Stimulated activated memory B cell treated with anti-CD40 and anti-IgM and Interleukin-4, amounts not matched to agents 10 μg/mL and 1 μg/mL and 100 μg/mL, for 72 hours (primary cell): ENCODE measurements around the gene DIPK1A.
"Not testable (repeated sequence)": the region's sequence is repeated elsewhere in the genome, so short reads cannot be mapped to it uniquely, and the experiment has no call there.

Experiments used
- ATAC-seq: fragments of 150-1000 bp; cut with Tn5 transposase; 2 replicates; pipeline ENCODE4 v1.10.0; 2021
- H3K27ac Mint-ChIP-seq: one replicate; pipeline ENCODE4 v1.8.0; 2022; ENCODE audit warnings: mild to moderate bottlenecking, mixed read lengths
- H3K27me3 Mint-ChIP-seq: one replicate; pipeline ENCODE4 v1.8.0; 2022; ENCODE audit warnings: mixed read lengths
- H3K36me3 Mint-ChIP-seq: one replicate; pipeline ENCODE4 v1.8.0; 2022; ENCODE audit warnings: mixed read lengths
- H3K4me1 Mint-ChIP-seq: one replicate; pipeline ENCODE4 v1.8.0; 2022; ENCODE audit warnings: mixed read lengths
- H3K4me3 Mint-ChIP-seq: one replicate; pipeline ENCODE4 v1.8.0; 2022; ENCODE audit warnings: mild to moderate bottlenecking, moderate library complexity, mixed read lengths
- H3K9me3 Mint-ChIP-seq: one replicate; pipeline ENCODE4 v1.8.0; 2022; ENCODE audit warnings: mixed read lengths

Gene DIPK1A

GRCh38 chr1:92992054-92992453, 30.8 kb upstream of the DIPK1A start:
- Mint-ChIP-seq H3K36me3 (no peaks in the 10 kb centered on the region), H3K9me3 (no peaks in the 10 kb centered on the region), H3K4me3 (no peak overlapping the region), H3K27ac (peak overlapping the region; percentile 61), H3K27me3 (no peaks in the 10 kb centered on the region), H3K4me1 (peaks cover 43% of the 10 kb centered on the region)
- ATAC-seq: no peak

- peaks cover 43% of the 10 kb centered on the region for H3K4me1 Mint-ChIP-seq
- peak; percentile 75 for ATAC-seq
- H3K4me3 Mint-ChIP-seq: peak overlapping the region; percentile 13
- peaks cover 2% of the 10 kb centered on the region for H3K36me3 Mint-ChIP-seq
- no peaks in the 10 kb centered on the region for H3K27me3 Mint-ChIP-seq
- peak overlapping the region; percentile 71 for H3K27ac Mint-ChIP-seq
- no peaks in the 10 kb centered on the region for H3K9me3 Mint-ChIP-seq
Observed at GRCh38 chr1:92990828-92991227, 29.6 kb upstream of the DIPK1A start.

GRCh38 chr1:92989936-92990583, 28.8 kb upstream of the DIPK1A start:
- Mint-ChIP-seq H3K27ac (peak overlapping the region; percentile 71), H3K27me3 (no peaks in the 10 kb centered on the region), H3K4me3 (no peak overlapping the region), H3K36me3 (peaks cover 8% of the 10 kb centered on the region), H3K4me1 (peaks cover 51% of the 10 kb centered on the region), H3K9me3 (no peaks in the 10 kb centered on the region)
- no peak for ATAC-seq

- no peaks in the 10 kb centered on the region for H3K9me3 Mint-ChIP-seq
- no peak overlapping the region for H3K4me3 Mint-ChIP-seq
- no peak for ATAC-seq
- H3K27ac Mint-ChIP-seq: peak overlapping the region; percentile 71
- H3K36me3 Mint-ChIP-seq: peaks cover 8% of the 10 kb centered on the region
- H3K4me1 Mint-ChIP-seq: peaks cover 57% of the 10 kb centered on the region
- H3K27me3 Mint-ChIP-seq: no peaks in the 10 kb centered on the region
Observed at GRCh38 chr1:92989253-92989652, 28.0 kb upstream of the DIPK1A start.

- H3K9me3 Mint-ChIP-seq: peaks cover 4% of the 10 kb centered on the region
- H3K4me1 Mint-ChIP-seq: peaks cover 41% of the 10 kb centered on the region
- H3K27me3 Mint-ChIP-seq: no peaks in the 10 kb centered on the region
- ATAC-seq: no peak
- no peak overlapping the region for H3K27ac Mint-ChIP-seq
- H3K36me3 Mint-ChIP-seq: peaks cover 17% of the 10 kb centered on the region
- H3K4me3 Mint-ChIP-seq: no peak overlapping the region
Observed at GRCh38 chr1:92987462-92987861, 26.2 kb upstream of the DIPK1A start.

- Mint-ChIP-seq H3K27ac (peak overlapping the region; percentile 49), H3K4me3 (no peak overlapping the region), H3K9me3 (peaks cover 4% of the 10 kb centered on the region), H3K4me1 (peaks cover 42% of the 10 kb centered on the region), H3K36me3 (peaks cover 17% of the 10 kb centered on the region), H3K27me3 (no peaks in the 10 kb centered on the region)
- ATAC-seq: no peak
Observed at GRCh38 chr1:92985101-92985500, 23.8 kb upstream of the DIPK1A start.

GRCh38 chr1:92980732-92981647, 19.7 kb upstream of the DIPK1A start:
- peaks cover 73% of the 10 kb centered on the region for H3K4me1 Mint-ChIP-seq
- H3K27ac Mint-ChIP-seq: peak overlapping the region; percentile 94
- no peaks in the 10 kb centered on the region for H3K27me3 Mint-ChIP-seq
- H3K36me3 Mint-ChIP-seq: peaks cover 17% of the 10 kb centered on the region
- H3K4me3 Mint-ChIP-seq: peak overlapping the region; percentile 57
- peak; percentile 79 for ATAC-seq
- peaks cover 4% of the 10 kb centered on the region for H3K9me3 Mint-ChIP-seq

- Mint-ChIP-seq H3K27me3 (no peaks in the 10 kb centered on the region), H3K4me1 (peaks cover 86% of the 10 kb centered on the region), H3K27ac (peak overlapping the region; percentile 94), H3K4me3 (peak overlapping the region; percentile 53), H3K36me3 (no peaks in the 10 kb centered on the region), H3K9me3 (no peaks in the 10 kb centered on the region)
- peak; percentile 88 for ATAC-seq
Observed at GRCh38 chr1:92975551-92976232, 14.4 kb upstream of the DIPK1A start.

- Mint-ChIP-seq H3K27ac (peak overlapping the region; percentile 94), H3K4me1 (peaks cover 86% of the 10 kb centered on the region)
- not testable (repeated sequence) for H3K9me3 Mint-ChIP-seq, ATAC-seq, H3K36me3 Mint-ChIP-seq, H3K4me3 Mint-ChIP-seq, H3K27me3 Mint-ChIP-seq
Observed at GRCh38 chr1:92974112-92974511, 12.8 kb upstream of the DIPK1A start.

- peak overlapping the region; percentile 56 for H3K4me3 Mint-ChIP-seq
- peak; percentile 51 for ATAC-seq
- no peaks in the 10 kb centered on the region for H3K36me3 Mint-ChIP-seq
- H3K27ac Mint-ChIP-seq: peak overlapping the region; percentile 94
- no peaks in the 10 kb centered on the region for H3K9me3 Mint-ChIP-seq
- peaks cover 86% of the 10 kb centered on the region for H3K4me1 Mint-ChIP-seq
- no peaks in the 10 kb centered on the region for H3K27me3 Mint-ChIP-seq
Observed at GRCh38 chr1:92973203-92973897, 12.1 kb upstream of the DIPK1A start.

- no peaks in the 10 kb centered on the region for H3K27me3 Mint-ChIP-seq
- H3K36me3 Mint-ChIP-seq: no peaks in the 10 kb centered on the region
- H3K9me3 Mint-ChIP-seq: no peaks in the 10 kb centered on the region
- no peak for ATAC-seq
- H3K4me1 Mint-ChIP-seq: peaks cover 85% of the 10 kb centered on the region
- H3K4me3 Mint-ChIP-seq: peak overlapping the region; percentile 12
- peak overlapping the region; percentile 94 for H3K27ac Mint-ChIP-seq
Observed at GRCh38 chr1:92972409-92973129, 11.3 kb upstream of the DIPK1A start.

GRCh38 chr1:92971932-92972331, 10.7 kb upstream of the DIPK1A start:
- H3K4me1 Mint-ChIP-seq: peaks cover 79% of the 10 kb centered on the region
- ATAC-seq, H3K4me3 Mint-ChIP-seq, H3K9me3 Mint-ChIP-seq, H3K36me3 Mint-ChIP-seq, H3K27me3 Mint-ChIP-seq: not testable (repeated sequence)
- H3K27ac Mint-ChIP-seq: peak overlapping the region; percentile 94

- Mint-ChIP-seq H3K4me1 (peaks cover 71% of the 10 kb centered on the region), H3K27me3 (no peaks in the 10 kb centered on the region), H3K9me3 (no peaks in the 10 kb centered on the region), H3K36me3 (no peaks in the 10 kb centered on the region), H3K4me3 (no peak overlapping the region), H3K27ac (peak overlapping the region; percentile 71)
- ATAC-seq: no peak
Observed at GRCh38 chr1:92970990-92971689, 9.9 kb upstream of the DIPK1A start.

GRCh38 chr1:92969517-92969916, 8.3 kb upstream of the DIPK1A start:
- no peak for ATAC-seq
- H3K4me1 Mint-ChIP-seq: peaks cover 56% of the 10 kb centered on the region
- peak overlapping the region; percentile 71 for H3K27ac Mint-ChIP-seq
- no peaks in the 10 kb centered on the region for H3K9me3 Mint-ChIP-seq
- H3K27me3 Mint-ChIP-seq: no peaks in the 10 kb centered on the region
- no peaks in the 10 kb centered on the region for H3K36me3 Mint-ChIP-seq
- no peak overlapping the region for H3K4me3 Mint-ChIP-seq
